Vagina (tissue), 2 donors: ENCODE results near the gene MTMR4. TPM values are rescaled to one million over a fixed set of nuclear protein-coding genes. Genes with fewer than 3 reads are reported as not detected.

ENCODE experiments used
- DNase-seq, 2 donors: peaks; one replicate each; pipeline ENCODE4 v3.0.0-alpha.2; 2017; ENCODE audit errors: extremely low spot score in 2 of 2
- H3K27ac ChIP-seq: fragments of 200-600 bp; sonication (generic); one replicate; pipeline ENCODE4 v1.5.1; 2019
- H3K27me3 ChIP-seq: fragments of 200-600 bp; sonication (generic); one replicate; pipeline ENCODE4 v1.5.1; 2019
- H3K36me3 ChIP-seq, 2 donors: fragments of 200-600 bp; sonication (generic); one replicate each; pipeline ENCODE4 v1.5.1; 2017 to 2019
- H3K4me1 ChIP-seq: fragments of 200-600 bp; sonication (generic); one replicate; pipeline ENCODE4 v1.5.1; 2019
- H3K4me3 ChIP-seq, 2 donors: fragments of 200-600 bp; sonication (generic); 1 replicate in 1 of 2; 2 replicates in 1 of 2; pipeline ENCODE4 v1.5.1; 2016 to 2019
- H3K9me3 ChIP-seq: fragments of 200-600 bp; sonication (generic); one replicate; pipeline ENCODE4 v1.5.1; 2019
- CTCF ChIP-seq, 3 experiments: fragments of 450-650 bp in 2 of 3; fragments of 200-600 bp in 1 of 3; sonication (generic) in 1 of 3; IDR thresholded peaks; one replicate each; pipeline ENCODE4 v1.5.1; 2017 to 2019; ENCODE audit warnings: antibody characterized with exemption in 3 of 3, mild to moderate bottlenecking in 2 of 3, moderate library complexity in 2 of 3
- POLR2A ChIP-seq, 2 donors: fragments of 450-650 bp; IDR thresholded peaks; one replicate each; pipeline ENCODE4 v1.6.1; 2017; ENCODE audit warnings: antibody characterized with exemption in 2 of 2, mild to moderate bottlenecking in 2 of 2, moderate library complexity in 2 of 2
- POLR2AphosphoS5 ChIP-seq, 2 donors: sonication (generic); formaldehyde crosslinking; IDR thresholded peaks; one replicate each; pipeline ENCODE4 v1.9.0; 2017; ENCODE audit warnings: antibody characterized with exemption in 2 of 2, mild to moderate bottlenecking in 2 of 2, low read depth in 1 of 2; ENCODE audit not compliant: insufficient read depth in 1 of 2
- intact Hi-C: fragments of 100-400 bp; cut with DNase I; formaldehyde crosslinking; loops from one replicate; pipeline ENCODE4 v1.15.1; 2023
- total RNA-seq: library from RNA; depleted of rRNA; stranded (reverse); fragments of >200 nt; gene quantifications from one replicate; pipeline ENCODE4 v1.2.3, GENCODE V29; 2016

The MTMR4 gene
- total RNA-seq, 1 donor from 2014 or later: 15.7 TPM

- intact Hi-C loops: loop anchor here (5.0 kb wide), 1 partner anchor 1537 kb away; the partner anchor contains the start of gene SCPEP1
- peaks cover 48% of the 10 kb centered on the region for H3K4me1 ChIP-seq
- peak in 1 of 2 donors; percentile 83 for DNase-seq
Measured at GRCh38 chr17:58514770-58515157, 326 bp upstream of the MTMR4 start.

GRCh38 chr17:58513267-58513964 is 1.0 kb downstream of the MTMR4 start:
- peak overlapping the region; percentile 84 for H3K27ac ChIP-seq

More at GRCh38 chr17:58514770-58515157, 326 bp upstream of the MTMR4 start:
- H3K27ac ChIP-seq: peak overlapping the region; percentile 84
- no peaks in the 10 kb centered on the region for H3K27me3 ChIP-seq
- TF ChIP-seq POLR2A (IDR thresholded peaks at IDR 0.05) (no peak), CTCF (IDR thresholded peaks at IDR 0.05) (no peak), POLR2AphosphoS5 (IDR thresholded peaks at IDR 0.05; ENCODE audit: insufficient read depth in 1 of 2, low read depth in 1 of 2) (no peak)
- H3K36me3 ChIP-seq: peaks cover 0 to 28% of the 10 kb centered on the region in 2 donors
- H3K4me3 ChIP-seq: peak overlapping the region; percentile 67 to 90
- H3K9me3 ChIP-seq: no peaks in the 10 kb centered on the region

GRCh38 chr17:58510075-58510474 is 4.4 kb downstream of the MTMR4 start:
- Histone ChIP-seq H3K9me3 (no peaks in the 10 kb centered on the region), H3K27me3 (no peaks in the 10 kb centered on the region), H3K4me1 (peaks cover 23% of the 10 kb centered on the region), H3K36me3 (peaks cover 3 to 71% of the 10 kb centered on the region in 2 donors), H3K27ac (no peak overlapping the region), H3K4me3 (no peak overlapping the region)
- intact Hi-C loops: no loop called here
- TF ChIP-seq POLR2A (IDR thresholded peaks at IDR 0.05) (no peak), POLR2AphosphoS5 (IDR thresholded peaks at IDR 0.05; ENCODE audit: insufficient read depth in 1 of 2, low read depth in 1 of 2) (no peak), CTCF (IDR thresholded peaks at IDR 0.05) (no peak)
- no peak for DNase-seq

More at GRCh38 chr17:58513267-58513964, 1.0 kb downstream of the MTMR4 start:
- DNase-seq: no peak
- Histone ChIP-seq H3K36me3 (peaks cover 3 to 40% of the 10 kb centered on the region in 2 donors), H3K4me1 (peaks cover 48% of the 10 kb centered on the region), H3K27me3 (no peaks in the 10 kb centered on the region), H3K9me3 (no peaks in the 10 kb centered on the region), H3K4me3 (peak overlapping the region; percentile 67 to 90)
- intact Hi-C loops: no loop called here
- TF ChIP-seq POLR2AphosphoS5 (IDR thresholded peaks at IDR 0.05; ENCODE audit: insufficient read depth in 1 of 2, low read depth in 1 of 2) (no peak), POLR2A (IDR thresholded peaks at IDR 0.05) (no peak), CTCF (IDR thresholded peaks at IDR 0.05) (no peak)

- DNase-seq: no peak
- no peaks in the 10 kb centered on the region for H3K9me3 ChIP-seq
- H3K27ac ChIP-seq: no peak overlapping the region
- no peak for TF ChIP-seq POLR2A (IDR thresholded peaks at IDR 0.05)
- TF ChIP-seq POLR2AphosphoS5 (IDR thresholded peaks at IDR 0.05; ENCODE audit: insufficient read depth in 1 of 2, low read depth in 1 of 2): no peak
- no peak for TF ChIP-seq CTCF (IDR thresholded peaks at IDR 0.05)
- intact Hi-C loops: no loop called here
- H3K27me3 ChIP-seq: no peaks in the 10 kb centered on the region
- peaks cover 3 to 86% of the 10 kb centered on the region in 2 donors for H3K36me3 ChIP-seq
- no peak overlapping the region for H3K4me3 ChIP-seq
- H3K4me1 ChIP-seq: peaks cover 12% of the 10 kb centered on the region
Measured at GRCh38 chr17:58508341-58509067, 5.9 kb downstream of the MTMR4 start.
